PC-3 (cell line): ENCODE measurements around the gene C6. TPM values are rescaled to one million over a fixed set of nuclear protein-coding genes. Genes with fewer than 3 reads are reported as not detected.

Source experiments
- ATAC-seq: fragments of 200-7000 bp; cut with Tn5 transposase; 2 replicates; pipeline ENCODE4 v1.9.1; 2020; ENCODE audit warnings: mild to moderate bottlenecking, moderate library complexity
- BruUV-seq: library from RNA; stranded (reverse); fragments of 400-500 nt; replicated peaks from 2 replicates; lab custom pipeline; 2021; lab: Mats Ljungman, UMichigan
- CTCF ChIA-PET: fragments of 300-600 bp; sonication (Branson Sonifier 250); formaldehyde crosslinking; loops from one replicate; lab custom pipeline; 2022; ENCODE audit warnings: antibody characterized with exemption; lab: Charles Lee
- POLR2A ChIA-PET: fragments of 300-600 bp; sonication (Branson Sonifier 250); formaldehyde crosslinking; loops from one replicate; lab custom pipeline; 2022; ENCODE audit warnings: antibody characterized with exemption; ENCODE audit not compliant: unreplicated experiment; lab: Charles Lee
- DNase-seq: peaks from one replicate; pipeline ENCODE4 v3.0.0-alpha.2; 2015
- H2AFZ ChIP-seq: fragments of 300-600 bp; sonication (generic); 2 replicates; pipeline ENCODE4 v1.6.0; 2016; ENCODE audit warnings: antibody characterized with exemption, low read length
- H3F3A ChIP-seq: fragments of 300-600 bp; sonication (generic); one replicate; pipeline ENCODE4 v1.6.0; 2017; ENCODE audit warnings: antibody characterized with exemption, low read length, control low read depth, mild to moderate bottlenecking; ENCODE audit not compliant: unreplicated experiment
- H3K27ac ChIP-seq: fragments of 300-600 bp; sonication (generic); 2 replicates; pipeline ENCODE4 v1.5.1; 2016; ENCODE audit warnings: mild to moderate bottlenecking, low read length
- H3K27me3 ChIP-seq: fragments of 300-600 bp; sonication (generic); 2 replicates; pipeline ENCODE4 v1.6.1; 2016; ENCODE audit warnings: low read length, mixed read lengths
- H3K36me3 ChIP-seq: fragments of 300-600 bp; sonication (generic); 2 replicates; pipeline ENCODE4 v1.6.1; 2016; ENCODE audit warnings: low read depth, mixed run types, low read length, mixed read lengths
- H3K4me1 ChIP-seq: fragments of 300-600 bp; sonication (generic); 2 replicates; pipeline ENCODE4 v1.5.1; 2016; ENCODE audit warnings: low read length; ENCODE audit not compliant: insufficient read depth
- H3K4me2 ChIP-seq: fragments of 300-600 bp; sonication (generic); 2 replicates; pipeline ENCODE4 v1.6.0; 2016; ENCODE audit warnings: low read length
- H3K4me3 ChIP-seq: fragments of 300-600 bp; sonication (generic); 2 replicates; pipeline ENCODE4 v1.5.1; 2016; ENCODE audit warnings: mild to moderate bottlenecking, low read length, mixed read lengths
- H3K79me2 ChIP-seq: fragments of 300-600 bp; sonication (generic); 2 replicates; pipeline ENCODE4 v1.6.1; 2017; ENCODE audit warnings: low read length, mixed read lengths
- H3K9ac ChIP-seq: fragments of 300-600 bp; sonication (generic); 2 replicates; pipeline ENCODE4 v1.6.0; 2016; ENCODE audit warnings: mild to moderate bottlenecking, low read length
- H3K9me2 ChIP-seq: fragments of 300-600 bp; sonication (generic); replicated peaks from 2 replicates; pipeline ENCODE4 v1.6.1; 2016; ENCODE audit warnings: mixed run types, low read length, mixed read lengths
- H3K9me3 ChIP-seq: fragments of 300-600 bp; sonication (generic); 2 replicates; pipeline ENCODE4 v1.6.1; 2016; ENCODE audit warnings: low read length, mixed read lengths
- H4K20me1 ChIP-seq: fragments of 300-600 bp; sonication (generic); 2 replicates; pipeline ENCODE4 v1.6.1; 2016; ENCODE audit warnings: low read length, mixed read lengths
- CTCF ChIP-seq: fragments of 300-600 bp; sonication (generic); conservative IDR thresholded peaks from 2 replicates; pipeline ENCODE4 v1.5.1; 2017; ENCODE audit warnings: antibody characterized with exemption, low read depth, mild to moderate bottlenecking, low read length
- EZH2 ChIP-seq: fragments of 300-600 bp; sonication (generic); IDR thresholded peaks from one replicate; pipeline ENCODE4 v1.6.1; 2017; ENCODE audit warnings: antibody characterized with exemption, mild to moderate bottlenecking, low read length; ENCODE audit not compliant: unreplicated experiment
- EZH2phosphoT487 ChIP-seq: fragments of 300-600 bp; sonication (generic); IDR thresholded peaks from 2 replicates; pipeline ENCODE4 v1.6.1; 2018; ENCODE audit warnings: mild to moderate bottlenecking, antibody characterized with exemption, low read length, borderline replicate concordance
- intact Hi-C: fragments of 100-400 bp; cut with micrococcal nuclease; formaldehyde crosslinking; loops from 2 replicates; pipeline ENCODE4 v1.9.0; 2023
- total RNA-seq: library from RNA; depleted of rRNA; stranded (reverse); fragments of >200 nt; gene quantifications from 2 replicates; pipeline ENCODE4 v1.2.3, GENCODE V29; 2014

The C6 gene
- total RNA-seq, 1 experiment from 2014 or later, result not detected

GRCh38 chr5:41127967-41128690, 85.2 kb downstream of the C6 start:
- no peaks in the 10 kb centered on the region for H3K4me1 ChIP-seq
- H4K20me1 ChIP-seq, result no peaks in the 10 kb centered on the region
- H3K79me2 ChIP-seq, result no peaks in the 10 kb centered on the region
- H3K36me3 ChIP-seq, result no peaks in the 10 kb centered on the region
- H3K27ac ChIP-seq, result no peak overlapping the region
- H3K4me3 ChIP-seq, result no peak overlapping the region
- H3K4me2 ChIP-seq, result no peak overlapping the region
- ChIA-PET POLR2A (no interaction called here), CTCF (no interaction called here)
- intact Hi-C loops, result no loop called here
- no peaks in the 10 kb centered on the region for H3K27me3 ChIP-seq
- no peak overlapping the region for H2AFZ ChIP-seq
- ATAC-seq, result no peak
- no peak for TF ChIP-seq EZH2phosphoT487
- no peak for TF ChIP-seq CTCF
- TF ChIP-seq EZH2, result no peak
- H3K9me3 ChIP-seq, result no peaks in the 10 kb centered on the region
- BruUV-seq, result no TSS peak
- no peaks in the 10 kb centered on the region for H3K9me2 ChIP-seq
- no peaks in the 10 kb centered on the region for H3F3A ChIP-seq
- no peak overlapping the region for H3K9ac ChIP-seq
- DNase-seq, result no peak

- TF ChIP-seq CTCF, result no peak
- H3K36me3 ChIP-seq, result no peaks in the 10 kb centered on the region
- no peaks in the 10 kb centered on the region for H4K20me1 ChIP-seq
- H3K9ac ChIP-seq, result no peak overlapping the region
- ATAC-seq, result no peak
- CTCF ChIA-PET, result no interaction called here
- DNase-seq, result no peak
- no peaks in the 10 kb centered on the region for H3K4me1 ChIP-seq
- BruUV-seq, result no TSS peak
- POLR2A ChIA-PET, result no interaction called here
- H3K79me2 ChIP-seq, result no peaks in the 10 kb centered on the region
- no peak overlapping the region for H3K4me3 ChIP-seq
- no peak overlapping the region for H3K4me2 ChIP-seq
- no peak overlapping the region for H3K27ac ChIP-seq
- H3F3A ChIP-seq, result no peaks in the 10 kb centered on the region
- no peaks in the 10 kb centered on the region for H3K9me2 ChIP-seq
- H2AFZ ChIP-seq, result no peak overlapping the region
- no peaks in the 10 kb centered on the region for H3K27me3 ChIP-seq
- no peaks in the 10 kb centered on the region for H3K9me3 ChIP-seq
- intact Hi-C loops, result no loop called here
These were observed 90.9 kb downstream of the C6 start for GRCh38 chr5:41122459-41122858.

GRCh38 chr5:41120600-41120999, 92.7 kb downstream of the C6 start:
- Histone ChIP-seq H3K27me3 (no peaks in the 10 kb centered on the region), H4K20me1 (no peaks in the 10 kb centered on the region), H3K79me2 (no peaks in the 10 kb centered on the region), H3K4me2 (no peak overlapping the region), H3K27ac (no peak overlapping the region), H3K36me3 (no peaks in the 10 kb centered on the region), H3K4me3 (no peak overlapping the region), H3K9me3 (no peaks in the 10 kb centered on the region), H3K9ac (no peak overlapping the region), H3K9me2 (no peaks in the 10 kb centered on the region), H2AFZ (no peak overlapping the region), H3F3A (no peaks in the 10 kb centered on the region), H3K4me1 (0 out of 2 replicates have a peak, but pooled peaks cover 2% of the 10 kb centered on the region)
- DNase-seq (no peak), ATAC-seq (no peak)
- intact Hi-C loops, result no loop called here
- BruUV-seq, result no TSS peak
- POLR2A ChIA-PET, result no interaction called here
- CTCF ChIA-PET, result no interaction called here
- TF ChIP-seq CTCF, result no peak
- no peak for TF ChIP-seq EZH2
- no peak for TF ChIP-seq EZH2phosphoT487
